Aorta (tissue), 5 donors: ENCODE data around the gene GNE. TPM values are rescaled to one million over a fixed set of nuclear protein-coding genes. Genes with fewer than 3 reads are reported as not detected.
"Not testable (repeated sequence)": the region's sequence is repeated elsewhere in the genome, so short reads cannot be mapped to it uniquely, and the experiment has no call there.

Experiments used
- ATAC-seq: fragments of 200-7000 bp; cut with Tn5 transposase; one replicate; pipeline ENCODE4 v1.9.1; 2022; ENCODE audit warnings: moderate library complexity; ENCODE audit not compliant: low FRiP score
- DNase-seq, 2 donors: peaks; one replicate each; pipeline ENCODE4 v3.0.0-alpha.2; 2020
- H3K27ac ChIP-seq, 2 donors: one replicate each; pipeline ENCODE4 v1.5.1; 2013; ENCODE audit warnings: low read length in 2 of 2, mild to moderate bottlenecking in 2 of 2, moderate library complexity in 2 of 2, control low read depth in 1 of 2, inconsistent platforms in 1 of 2, low read depth in 1 of 2
- H3K27me3 ChIP-seq, 2 donors: one replicate each; pipeline ENCODE4 v1.6.1; 2013; ENCODE audit warnings: control low read depth in 1 of 2, low read length in 1 of 2, mild to moderate bottlenecking in 1 of 2, moderate library complexity in 1 of 2; ENCODE audit not compliant: insufficient read depth in 2 of 2, control insufficient read depth in 1 of 2
- H3K36me3 ChIP-seq, 2 donors: one replicate each; pipeline ENCODE4 v1.6.1; 2013; ENCODE audit warnings: control low read depth in 1 of 2, low read length in 1 of 2, mild to moderate bottlenecking in 1 of 2; ENCODE audit not compliant: insufficient read depth in 2 of 2, control insufficient read depth in 1 of 2
- H3K4me1 ChIP-seq, 2 donors: one replicate each; pipeline ENCODE4 v1.6.1; 2013; ENCODE audit warnings: low read length in 2 of 2, control low read depth in 1 of 2, mild to moderate bottlenecking in 1 of 2, moderate library complexity in 1 of 2; ENCODE audit not compliant: insufficient read depth in 2 of 2, control insufficient read depth in 1 of 2
- H3K4me3 ChIP-seq, 2 donors: one replicate each; pipeline ENCODE4 v1.5.1; 2013; ENCODE audit warnings: low read length in 2 of 2, control low read depth in 1 of 2, mild to moderate bottlenecking in 1 of 2
- H3K9me3 ChIP-seq: one replicate; pipeline ENCODE4 v1.6.1; 2013; ENCODE audit warnings: mild to moderate bottlenecking, low read length; ENCODE audit not compliant: control insufficient read depth
- WGBS, 2 donors: extraction: QIAGEN DNeasy Blood & Tissue Kit; methylation state at CpG; one replicate each; pipeline ENCODE4 v1.1.7; 2013; 5-methylcytosine and 5-hydroxymethylcytosine counted together
- intact Hi-C, 2 donors: fragments of 100-400 bp; cut with DNase I; formaldehyde crosslinking; loops; one replicate each; pipeline versions ENCODE4 v1.14.2 to v1.15.0; 2022
- polyA plus RNA-seq, 2 donors: library from polyadenylated mRNA; stranded (reverse); fragments of 200-250 nt; gene quantifications; one replicate each; pipeline ENCODE4 v1.2.3, GENCODE V29; 2013
- total RNA-seq, 2 donors: library from RNA; stranded (reverse); fragmentation: NEBNext Ultra II Directional; extraction: Animal tissue kit (Norgen Biotek cat#: 25700); gene quantifications; one replicate each; pipeline ENCODE4 v1.2.1, GENCODE V29; 2021
- donor health status: healthy with polysubstance abuse.
- donor health status: Bipolar disorder and iron deficiency.
- donor health status: DM: no; HTN: no; CAD: no.
- donor health status: DM: no; HTN: no; CAD: no.
- donor health status: DM: yes; HTN: yes; CAD: no.

GNE gene
- total and polyA plus RNA-seq, 4 donors: 7.1 to 21.2 (median 15.2) TPM

GRCh38 chr9:36191686-36192085 lies 66.6 kb downstream of the GNE start:
- Histone ChIP-seq H3K4me1 (peaks cover 1 to 11% of the 10 kb centered on the region in 2 donors), H3K9me3 (no peaks in the 10 kb centered on the region), H3K36me3 (peaks cover 0 to under 1% of the 10 kb centered on the region in 2 donors), H3K27me3 (no peaks in the 10 kb centered on the region), H3K27ac (no peak overlapping the region), H3K4me3 (peak overlapping the region; percentile 72 to 95)
- DNase-seq (no peak), ATAC-seq (no peak)
- intact Hi-C loops: loop anchor here in 1 of 2 donors (5.0 kb wide), 1 partner anchor 141 kb away; no protein-coding TSS in a partner anchor
- WGBS, 2 donors: 0 to 1% methylated on average over 7 of the region's 7 CpGs

- Histone ChIP-seq H3K9me3 (no peaks in the 10 kb centered on the region), H3K27me3 (no peaks in the 10 kb centered on the region), H3K27ac (peak overlapping the region in 1 of 2 donors; percentile 64), H3K36me3 (no peaks in the 10 kb centered on the region), H3K4me1 (peaks cover 1 to 11% of the 10 kb centered on the region in 2 donors), H3K4me3 (peak overlapping the region; percentile 72 to 95)
- 0 to 1% methylated on average over 18 of the region's 18 CpGs for WGBS, 2 donors
- ATAC-seq: no peak
- intact Hi-C loops: loop anchor here in 1 of 2 donors (5.0 kb wide), 1 partner anchor 141 kb away; no protein-coding TSS in a partner anchor
- DNase-seq: peak in 1 of 2 donors; percentile 53
Observed at GRCh38 chr9:36191290-36191645, 67.0 kb downstream of the GNE start.

- H3K27ac ChIP-seq: peak within 1 kb of the TSS in 1 of 2 donors; percentile 87
- ATAC-seq (peak; percentile 99), DNase-seq (peak; percentile 97)
- H3K36me3 ChIP-seq: no peaks in the 10 kb centered on the region
- intact Hi-C loops: loop anchor here in 1 of 2 donors (5.0 kb wide), 1 partner anchor 142 kb away; no protein-coding TSS in a partner anchor
- peak within 1 kb of the TSS; percentile 72 to 95 for H3K4me3 ChIP-seq
- H3K9me3 ChIP-seq: no peaks in the 10 kb centered on the region
- H3K27me3 ChIP-seq: no peaks in the 10 kb centered on the region
- H3K4me1 ChIP-seq: peaks cover 1 to 11% of the 10 kb centered on the region in 2 donors
- WGBS, 2 donors: 0 to 1% methylated on average over 61 to 68 of the region's 68 CpGs
Observed at GRCh38 chr9:36190388-36191289, 67.6 kb downstream of the GNE start, which contains the start of gene CLTA. Gene CLTA (plus strand): TSS chr9:36190921. CDS start chr9:36191057, 136 bp downstream.

GRCh38 chr9:36189976-36190375 lies 68.3 kb downstream of the GNE start:
- no peaks in the 10 kb centered on the region for H3K9me3 ChIP-seq
- H3K4me3 ChIP-seq: no peak overlapping the region
- H3K27ac ChIP-seq: peak overlapping the region in 1 of 2 donors; percentile 41
- no peaks in the 10 kb centered on the region for H3K27me3 ChIP-seq
- WGBS, 2 donors: 4 to 5% methylated on average over 9 of the region's 9 CpGs
- H3K4me1 ChIP-seq: peaks cover 1 to 11% of the 10 kb centered on the region in 2 donors
- intact Hi-C loops: loop anchor here in 1 of 2 donors (5.0 kb wide), 1 partner anchor 142 kb away; no protein-coding TSS in a partner anchor
- ATAC-seq (no peak), DNase-seq (no peak)
- H3K36me3 ChIP-seq: no peaks in the 10 kb centered on the region

GRCh38 chr9:36188212-36188611 lies 70.0 kb downstream of the GNE start:
- 74 to 86% methylated on average over 5 of the region's 5 CpGs for WGBS, 2 donors
- no peak for DNase-seq

GRCh38 chr9:36187414-36187813 lies 70.8 kb downstream of the GNE start:
- no peaks in the 10 kb centered on the region for H3K9me3 ChIP-seq
- H3K27ac ChIP-seq: no peak overlapping the region
- H3K4me1 ChIP-seq: peaks cover 1 to 5% of the 10 kb centered on the region in 2 donors
- no peak overlapping the region for H3K4me3 ChIP-seq
- DNase-seq (no peak), ATAC-seq (no peak)
- no peaks in the 10 kb centered on the region for H3K27me3 ChIP-seq
- no peaks in the 10 kb centered on the region for H3K36me3 ChIP-seq
- intact Hi-C loops: no loop called here

More at GRCh38 chr9:36188212-36188611, 70.0 kb downstream of the GNE start:
- no peak overlapping the region for H3K4me3 ChIP-seq
- H3K9me3 ChIP-seq: no peaks in the 10 kb centered on the region
- H3K4me1 ChIP-seq: peaks cover 1 to 7% of the 10 kb centered on the region in 2 donors
- H3K27me3 ChIP-seq: no peaks in the 10 kb centered on the region
- no peak for ATAC-seq
- no peaks in the 10 kb centered on the region for H3K36me3 ChIP-seq
- no peak overlapping the region for H3K27ac ChIP-seq
- intact Hi-C loops: no loop called here

GRCh38 chr9:36180243-36180642 lies 78.0 kb downstream of the GNE start:
- H3K27ac ChIP-seq, ATAC-seq, intact Hi-C loops, H3K36me3 ChIP-seq, H3K4me3 ChIP-seq, DNase-seq, H3K4me1 ChIP-seq, H3K9me3 ChIP-seq, H3K27me3 ChIP-seq: not testable (repeated sequence)
- WGBS, 2 donors: 91 to 92% methylated on average over 6 of the region's 6 CpGs

GRCh38 chr9:36177571-36177970 lies 80.7 kb downstream of the GNE start:
- intact Hi-C loops: no loop called here
- WGBS, 2 donors: 55 to 63% methylated on average over 4 of the region's 4 CpGs
- Histone ChIP-seq H3K27ac (no peak overlapping the region), H3K27me3 (no peaks in the 10 kb centered on the region), H3K4me3 (no peak overlapping the region), H3K36me3 (no peaks in the 10 kb centered on the region), H3K9me3 (no peaks in the 10 kb centered on the region), H3K4me1 (no peaks in the 10 kb centered on the region)
- no peak for DNase-seq
- no peak for ATAC-seq
